HG03354 (cell line): ENCODE results near the gene AKAP8.
"Not testable (repeated sequence)": the region's sequence is repeated elsewhere in the genome, so short reads cannot be mapped to it uniquely, and the experiment has no call there.

Experiments
- ATAC-seq: cut with Tn5 transposase; IDR thresholded peaks from one replicate; pipeline ENCODE4 v1.9.1; 2021; ENCODE audit warnings: mild to moderate bottlenecking; ENCODE audit not compliant: unreplicated experiment, poor library complexity, severe bottlenecking

Gene AKAP8

DNA sequence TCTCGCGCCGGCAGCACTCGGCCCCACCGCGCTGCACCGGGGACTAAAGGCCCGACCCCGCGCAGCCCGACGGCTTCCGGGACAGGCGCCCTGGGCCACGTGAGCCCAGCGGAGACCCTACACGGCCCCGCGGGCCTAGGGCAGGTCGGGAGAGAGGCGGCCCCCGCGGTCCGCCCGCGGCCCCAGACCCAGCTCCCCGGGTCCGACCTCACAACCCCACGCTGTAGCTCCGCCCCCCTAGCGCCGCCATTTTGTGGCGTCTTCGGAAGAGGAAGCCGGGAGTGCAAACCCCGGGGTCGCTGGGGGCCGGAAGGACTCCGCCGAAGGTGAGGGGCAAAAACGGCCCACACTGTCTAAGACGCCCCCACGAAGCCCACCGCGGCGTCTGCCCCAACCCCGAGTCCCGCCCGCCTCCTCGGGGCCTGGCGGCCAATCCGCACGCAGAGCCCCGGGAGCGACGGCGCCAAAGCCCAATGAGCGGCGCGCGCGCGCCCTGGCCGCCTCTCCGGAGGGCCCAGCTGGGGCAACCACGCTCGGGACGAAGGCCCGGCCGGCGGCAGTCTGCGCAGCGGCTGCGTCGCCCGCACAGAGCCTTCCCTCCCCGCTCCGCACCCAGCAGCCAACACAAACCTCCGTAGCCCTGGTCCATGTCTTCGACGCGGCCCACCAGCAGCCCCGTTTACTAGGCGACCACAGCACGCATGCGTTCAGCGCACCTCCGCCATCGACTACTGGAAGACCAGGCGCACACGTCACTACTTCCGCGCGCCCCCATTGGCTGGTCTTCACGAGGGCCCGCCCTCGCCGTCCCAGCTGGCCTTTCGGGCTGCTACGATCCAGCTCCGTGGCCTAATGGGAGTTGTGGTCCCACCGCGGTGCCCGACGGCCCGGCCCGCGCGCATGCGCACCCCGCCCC lies at the start of gene AKAP8:
TSS of gene AKAP8 (minus strand) at position 705 of the 916 bp plus-strand sequence. CDS start at position 649, 56 bp downstream.
- ATAC-seq = peak; percentile 87

DNA sequence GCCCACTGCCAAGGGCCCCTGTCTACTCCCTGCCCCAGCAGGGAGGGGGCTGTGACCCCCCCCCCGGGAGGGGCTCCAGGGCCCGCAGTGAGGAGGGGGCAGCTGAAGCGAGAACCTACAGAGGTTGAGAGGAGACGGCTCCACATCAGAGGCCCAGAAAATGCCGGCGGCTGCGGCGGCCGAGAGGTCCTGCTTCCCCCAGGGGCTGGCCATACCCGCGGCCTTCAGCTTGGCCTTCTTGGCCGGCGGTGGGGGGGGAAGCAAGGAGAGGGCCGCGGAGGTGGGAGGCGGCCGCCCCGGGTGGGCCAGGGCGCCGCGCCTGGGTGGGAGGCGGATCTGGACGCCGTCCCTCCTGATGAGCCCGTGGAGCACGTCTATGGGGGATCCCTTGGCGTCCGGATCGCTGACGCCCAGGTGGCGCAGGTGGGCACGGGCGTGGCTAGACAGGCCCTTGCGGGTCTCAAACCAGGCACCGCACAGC lies 48.4 kb upstream of the AKAP8 start:
- ATAC-seq = no peak

DNA sequence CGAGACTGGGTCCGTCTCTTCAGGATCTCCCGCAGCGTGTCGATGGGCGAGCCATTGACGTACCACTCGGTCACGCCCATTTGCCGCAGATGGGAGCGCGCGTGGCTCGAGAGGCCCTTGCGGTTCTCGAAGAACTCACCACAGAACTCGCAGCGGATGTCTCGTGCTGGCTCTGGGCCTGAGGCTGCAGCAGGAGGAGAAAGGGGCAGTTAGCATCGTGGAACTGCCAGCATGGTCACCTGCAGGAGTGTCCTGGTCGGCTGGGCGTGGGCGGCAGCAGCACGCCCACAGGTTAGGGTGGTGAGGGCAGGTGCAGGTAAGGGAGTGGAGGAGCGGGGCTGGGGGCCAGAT lies 47.7 kb upstream of the AKAP8 start:
- no peak for ATAC-seq

DNA sequence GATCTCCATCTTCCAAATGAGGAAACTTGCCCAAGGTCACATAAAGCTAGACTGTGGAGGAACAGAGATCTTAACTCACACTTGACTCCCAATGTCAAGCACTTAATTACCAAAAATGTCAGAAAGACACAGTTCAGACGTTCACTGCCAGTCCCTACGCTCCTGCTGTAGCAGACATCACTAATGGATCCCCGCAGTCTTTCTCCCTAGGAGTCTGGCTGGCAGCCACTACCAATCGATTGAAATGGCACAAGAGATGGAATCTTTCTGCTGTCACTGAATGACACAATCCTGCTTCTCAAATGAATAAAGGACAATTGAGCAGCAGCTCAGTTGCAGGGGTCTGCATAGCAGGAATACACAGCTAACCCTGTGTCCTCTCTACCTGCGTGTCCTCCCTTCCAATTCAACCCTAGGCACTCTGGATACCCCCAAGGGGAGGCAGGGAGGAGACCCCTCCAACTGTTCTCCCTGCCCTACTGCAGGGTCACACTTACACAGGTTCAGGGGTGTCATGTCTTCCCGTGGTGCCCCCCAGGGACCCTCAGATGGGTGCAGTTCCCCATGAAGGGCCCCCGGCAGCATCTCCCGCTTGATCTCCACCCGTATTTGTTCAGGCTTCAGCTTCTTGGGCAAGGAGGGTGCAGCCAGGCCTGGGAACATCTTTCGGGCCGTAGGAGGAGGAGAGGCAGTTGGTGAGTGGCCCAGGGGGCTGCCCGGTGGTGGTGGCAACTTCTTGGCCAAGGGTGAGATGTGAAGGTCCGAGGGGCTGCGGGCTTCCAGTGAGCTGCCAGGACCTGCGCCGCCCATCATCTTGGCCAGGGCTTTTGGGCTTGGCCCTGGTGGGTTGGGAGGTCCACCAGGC lies 47.1 kb upstream of the AKAP8 start:
- ATAC-seq = no peak

DNA sequence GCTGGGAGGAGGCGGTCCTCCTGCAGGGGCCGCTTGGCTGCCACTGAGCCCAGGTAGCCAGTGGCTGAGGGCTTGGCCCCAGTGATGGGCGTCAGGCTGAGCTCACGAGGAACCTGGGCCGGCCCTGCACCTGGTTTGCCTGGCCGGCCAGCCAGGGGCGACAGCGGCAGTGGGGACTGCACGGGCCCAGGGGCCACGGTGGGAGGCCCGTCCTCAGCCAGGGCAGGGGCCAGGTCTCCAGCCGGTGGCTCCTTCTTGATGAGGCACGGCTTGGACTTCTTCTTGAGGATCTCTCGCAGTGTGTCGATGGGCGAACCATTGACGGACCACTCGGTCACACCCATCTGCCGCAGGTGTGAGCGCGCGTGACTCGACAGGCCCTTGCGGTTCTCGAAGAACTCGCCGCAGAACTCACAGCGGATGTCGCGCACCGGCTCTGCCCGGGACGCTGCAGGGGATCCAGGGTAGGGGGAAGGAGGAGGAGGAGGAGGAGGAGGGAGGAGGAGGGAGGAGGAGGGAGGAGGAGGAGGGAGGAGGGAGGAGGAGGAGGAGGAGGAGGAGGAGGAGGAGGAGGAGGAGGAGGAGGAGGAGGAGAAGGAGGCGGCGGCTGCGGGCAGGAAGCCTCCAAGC lies 45.8 kb upstream of the AKAP8 start:
- no peak for ATAC-seq

DNA sequence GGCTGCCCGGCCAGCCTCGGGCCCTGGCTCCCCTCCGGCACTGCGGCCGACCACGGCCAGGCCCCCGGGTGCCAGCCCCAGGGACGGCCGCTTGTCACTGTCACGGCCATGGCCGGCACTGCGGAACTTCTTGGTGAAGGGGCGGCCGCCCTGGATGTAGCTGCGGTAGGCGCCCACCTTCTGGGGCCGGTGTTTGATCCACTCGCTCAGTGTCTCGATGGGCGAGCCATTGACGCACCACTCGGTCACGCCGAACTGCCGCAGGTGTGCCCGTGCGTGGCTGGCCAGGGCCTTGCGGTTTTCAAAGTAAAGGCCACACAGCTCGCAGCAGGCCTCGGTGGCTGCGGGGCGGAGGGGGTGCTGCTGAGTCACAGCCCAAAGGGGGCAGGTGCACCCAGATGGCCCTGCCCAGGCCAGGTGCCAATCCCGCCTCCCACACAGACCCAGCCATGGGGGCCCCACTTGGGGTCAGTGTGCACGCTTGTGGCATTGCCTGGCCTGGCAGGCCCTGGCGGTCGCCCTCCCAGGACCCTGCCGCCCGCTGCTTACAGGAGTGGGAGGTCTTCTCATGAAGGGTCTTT lies 45.2 kb upstream of the AKAP8 start:
- no peak for ATAC-seq

DNA sequence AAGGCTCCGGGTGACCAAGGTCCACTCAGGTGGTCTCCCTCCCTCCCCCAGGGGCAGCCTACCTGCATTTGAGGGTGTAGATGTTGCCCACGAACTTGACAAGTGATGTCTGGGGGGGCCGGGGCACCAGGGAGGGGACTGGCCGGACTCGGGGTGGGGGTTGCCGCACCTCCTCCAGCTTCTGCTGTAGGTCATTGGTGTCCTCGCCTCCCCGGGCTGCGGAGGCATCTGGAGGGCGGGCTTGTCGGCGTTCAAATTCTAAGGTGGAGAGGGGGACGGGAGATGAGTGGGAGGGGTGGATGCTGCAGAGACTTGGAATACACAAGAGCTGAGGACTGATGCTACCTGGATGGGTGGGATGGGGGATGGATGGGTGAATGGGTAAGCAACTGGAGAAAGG lies 44.5 kb upstream of the AKAP8 start:
- ATAC-seq = no peak

DNA sequence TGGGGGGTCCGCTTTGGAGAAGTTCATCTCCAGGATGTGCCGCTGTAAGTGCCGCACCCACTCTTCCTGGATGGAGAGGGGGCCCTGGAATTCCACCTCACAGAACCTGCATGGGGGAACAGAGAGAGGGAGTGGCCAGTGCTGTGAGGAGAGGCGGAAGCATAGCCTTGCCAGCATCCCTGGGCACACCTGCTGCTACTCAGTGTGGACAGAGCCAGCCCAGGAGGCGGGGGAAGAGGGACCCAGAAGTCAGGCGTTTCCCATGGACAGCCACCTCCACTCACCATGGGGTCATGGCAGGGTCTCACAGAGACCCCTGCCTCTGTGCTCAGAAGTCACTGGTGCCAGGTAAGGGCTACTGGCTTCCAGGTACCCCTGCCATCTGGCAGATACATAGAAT lies 43.5 kb upstream of the AKAP8 start:
- no peak for ATAC-seq

DNA sequence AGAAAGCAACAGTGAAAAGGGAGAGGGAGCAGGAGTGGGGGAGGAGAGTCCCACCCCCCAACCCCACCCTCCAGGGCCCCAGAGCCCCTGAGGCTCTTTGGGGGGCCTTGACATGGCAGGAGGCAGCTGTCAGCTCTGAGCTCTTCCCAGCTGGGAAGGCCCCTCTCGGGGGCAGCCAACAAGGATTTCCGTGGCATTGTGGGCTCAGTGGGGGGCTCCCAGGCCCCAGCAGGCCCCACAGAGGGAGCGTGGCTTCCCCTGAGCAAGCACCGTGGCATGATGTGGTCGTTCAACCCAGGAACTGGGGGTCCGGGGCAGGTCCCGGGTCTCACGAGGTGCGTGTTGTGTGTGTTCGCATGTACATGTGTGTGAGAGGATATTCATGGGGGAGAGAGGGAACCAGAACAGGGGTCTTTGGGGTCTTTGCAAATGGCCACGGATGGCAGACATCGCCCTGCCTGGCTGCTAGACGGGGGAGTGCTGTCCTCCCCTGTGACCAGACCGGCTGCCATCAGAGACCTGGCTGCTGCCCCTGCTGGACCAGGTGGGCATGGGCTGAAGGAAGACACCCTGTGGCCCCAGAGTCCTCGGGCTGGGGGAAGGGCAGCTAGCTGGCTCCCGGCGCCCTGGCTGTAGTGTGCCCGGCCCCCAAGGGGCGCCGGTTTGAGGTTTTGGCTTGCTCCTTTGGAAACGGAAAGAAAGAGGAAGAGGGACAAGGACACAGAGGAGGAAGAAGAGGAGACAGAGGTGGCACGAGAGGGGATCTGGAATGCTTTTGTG lies 42.9 kb upstream of the AKAP8 start:
- ATAC-seq = no peak

DNA sequence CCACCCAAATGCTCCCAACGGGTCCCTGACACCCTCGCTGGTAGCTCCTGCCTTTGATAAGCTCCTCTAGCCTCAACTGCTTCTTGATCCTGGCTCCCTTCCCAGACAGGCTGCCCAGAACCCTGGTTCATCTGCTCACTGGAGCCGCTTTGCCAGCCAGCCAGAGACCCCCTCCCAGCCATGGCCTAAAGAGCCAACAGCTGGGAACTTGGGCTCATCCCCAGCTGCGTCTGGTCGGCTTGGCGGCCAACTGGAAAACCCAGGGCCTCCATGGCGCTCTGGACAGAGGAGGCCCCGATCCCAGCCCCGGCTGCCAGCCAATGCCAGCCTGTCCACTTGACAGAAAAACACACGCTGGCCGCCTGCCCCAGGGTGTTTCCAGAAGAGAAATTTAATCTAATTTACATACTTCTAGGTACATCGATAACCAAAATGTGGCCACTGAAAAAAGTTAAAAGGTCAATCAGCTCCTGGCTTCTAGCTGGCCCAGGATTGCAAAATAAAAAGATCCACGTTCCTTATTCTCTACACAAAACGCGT lies 42.2 kb upstream of the AKAP8 start:
- no peak for ATAC-seq

DNA sequence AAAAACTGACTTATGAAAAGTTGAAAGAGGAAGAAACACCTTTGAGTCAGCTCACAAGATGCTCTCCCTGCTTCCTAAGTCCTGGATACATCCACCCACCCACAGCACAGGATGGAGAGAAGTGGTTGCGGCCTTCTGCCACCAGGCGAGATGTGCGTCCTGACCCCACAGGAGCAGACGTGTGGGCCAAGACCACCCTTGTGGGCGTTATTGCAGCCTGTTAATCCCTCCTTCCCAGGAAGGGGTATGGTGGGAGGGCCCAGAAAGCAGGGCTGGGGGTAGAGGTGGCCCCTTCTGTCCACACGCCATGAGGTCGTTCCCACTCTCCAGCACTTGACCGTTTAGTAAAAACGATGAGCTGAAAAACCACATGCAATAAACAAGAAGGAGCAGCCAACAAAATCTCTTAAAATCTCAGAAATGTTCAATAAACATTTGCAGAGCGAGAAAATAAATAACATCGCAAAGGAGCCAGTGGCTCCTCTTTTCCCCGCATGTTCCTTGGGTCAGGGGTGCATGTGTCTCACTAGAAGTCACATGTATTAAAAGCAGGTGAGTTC lies 41.6 kb upstream of the AKAP8 start:
- ATAC-seq = no peak

DNA sequence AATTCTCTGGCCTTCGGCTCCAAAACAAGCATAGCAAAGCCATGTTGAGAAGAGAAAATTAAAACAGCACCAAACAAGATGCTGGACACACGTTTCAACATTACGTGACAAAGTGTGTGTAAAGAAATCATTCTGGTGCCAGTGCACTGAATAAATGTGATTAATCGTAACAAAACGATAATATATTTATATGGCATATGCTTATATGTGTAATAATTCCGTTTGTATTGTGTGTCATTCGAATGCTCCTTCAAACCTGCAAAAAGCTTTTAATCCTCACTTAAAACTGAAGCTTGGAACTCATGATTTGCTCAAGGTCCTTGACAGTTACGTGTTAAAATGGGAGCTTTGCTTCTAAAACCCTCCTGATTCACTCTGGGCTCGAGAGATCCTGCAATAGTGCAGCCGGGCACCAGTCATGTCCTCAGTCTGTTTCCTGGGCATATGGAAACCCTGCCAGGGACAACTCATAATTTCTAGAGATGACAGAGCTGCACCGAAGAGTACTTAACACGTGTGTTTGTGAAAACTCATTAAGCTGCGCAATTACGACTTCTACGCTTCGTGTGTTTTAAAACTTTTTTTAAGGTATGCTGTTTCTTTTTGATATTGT lies 39.9 kb upstream of the AKAP8 start:
- ATAC-seq = no peak

DNA sequence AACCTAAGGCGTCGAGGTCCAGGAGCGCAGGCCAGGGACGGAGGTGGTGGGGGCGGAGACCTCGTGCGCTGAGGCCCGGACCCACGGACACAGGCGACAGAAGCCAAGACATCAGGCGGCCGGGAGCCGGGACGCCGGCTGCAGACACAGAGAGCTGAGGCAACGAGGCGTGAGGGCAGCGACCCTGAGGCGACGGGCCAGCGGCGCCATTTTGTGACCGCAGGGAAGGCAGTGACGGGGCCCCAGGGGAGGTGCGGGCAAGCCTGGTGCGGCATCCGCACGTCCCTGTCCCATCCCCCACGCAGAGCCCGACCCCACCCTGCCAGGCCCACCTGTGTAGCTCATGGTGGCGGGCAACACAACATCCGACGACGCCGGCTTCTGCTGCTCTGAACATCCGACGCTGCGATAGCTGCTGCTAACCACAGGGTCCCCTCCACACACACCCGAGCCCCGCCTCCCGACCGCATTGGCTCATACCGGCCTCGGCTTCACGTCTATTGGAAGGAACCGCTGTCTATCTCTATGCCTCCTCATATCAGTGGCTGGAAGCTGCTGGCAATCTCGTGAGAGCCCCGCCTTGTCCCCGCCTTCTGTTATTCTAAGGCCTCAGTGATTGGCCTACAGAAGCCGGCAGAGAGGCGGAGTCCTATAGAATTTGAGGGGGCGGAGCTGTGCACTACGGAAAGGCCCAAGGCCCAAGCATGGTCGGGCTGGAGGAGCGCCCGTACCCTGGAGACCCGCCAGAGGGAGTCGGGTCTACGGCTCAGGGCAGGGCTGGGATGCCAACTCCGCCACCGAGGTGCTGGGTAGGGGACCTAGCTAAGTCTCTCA lies 39.2 kb upstream of the AKAP8 start, which contains the start of gene AKAP8L:
TSS of gene AKAP8L (minus strand) at position 410 of the 834 bp plus-strand sequence. CDS start at position 345, 65 bp downstream.
- ATAC-seq = peak; percentile 92

DNA sequence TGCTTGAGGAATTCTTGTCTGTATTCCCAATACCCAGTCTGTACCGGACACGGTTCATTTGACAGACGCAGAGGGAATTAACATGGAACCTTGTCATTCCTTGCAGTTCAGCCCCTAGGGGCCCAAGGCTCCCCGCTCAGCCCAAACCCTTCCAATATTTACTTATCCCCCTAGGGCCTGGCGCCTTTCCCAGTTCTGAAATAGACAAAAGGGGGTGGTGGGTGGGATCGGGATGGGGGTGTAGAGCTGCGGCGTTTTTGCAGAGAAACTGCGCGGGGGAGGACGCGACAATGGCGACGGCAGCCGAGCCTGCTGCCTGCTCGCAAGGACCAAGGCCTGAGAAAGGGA lies 38.6 kb upstream of the AKAP8 start:
- ATAC-seq = no peak

DNA sequence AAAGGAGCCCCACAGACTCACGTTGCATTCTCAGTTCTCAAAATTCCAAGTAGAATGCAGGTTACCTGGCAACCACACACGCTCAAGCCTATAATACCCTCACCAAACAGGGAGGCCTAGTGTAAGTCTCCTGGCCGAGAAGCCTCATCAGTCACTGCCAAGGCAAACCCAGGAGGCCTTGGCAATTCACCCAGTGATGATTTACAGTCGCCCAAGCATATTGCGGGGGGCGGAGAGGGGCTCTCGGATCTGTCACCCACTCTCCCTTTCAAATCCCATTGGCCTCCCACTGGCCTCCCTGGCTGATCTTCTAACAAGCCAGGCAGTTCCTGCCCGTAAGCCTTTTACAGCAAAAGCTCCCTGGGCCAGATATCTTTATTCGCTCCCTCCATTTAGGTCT lies 38.1 kb upstream of the AKAP8 start:
- ATAC-seq = no peak

DNA sequence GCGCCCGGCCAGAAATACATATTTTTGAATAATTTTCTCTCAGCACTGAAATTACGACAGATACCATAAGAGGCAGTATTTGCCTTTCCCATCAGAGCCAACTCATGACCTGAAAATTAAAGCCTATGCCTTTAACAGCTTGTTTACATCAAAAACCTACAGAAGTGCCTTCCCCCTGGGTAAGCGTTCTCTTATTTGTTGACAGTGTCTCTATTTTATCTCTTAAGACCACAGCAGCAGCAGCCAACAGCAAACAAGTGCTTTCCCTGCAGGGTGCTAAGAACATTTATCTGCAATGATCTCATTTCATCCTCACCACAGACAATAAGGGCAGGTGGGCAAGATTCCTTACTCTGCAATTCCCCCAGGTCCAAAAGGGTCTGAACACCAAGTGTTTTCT lies 33.2 kb upstream of the AKAP8 start:
- no peak for ATAC-seq

DNA sequence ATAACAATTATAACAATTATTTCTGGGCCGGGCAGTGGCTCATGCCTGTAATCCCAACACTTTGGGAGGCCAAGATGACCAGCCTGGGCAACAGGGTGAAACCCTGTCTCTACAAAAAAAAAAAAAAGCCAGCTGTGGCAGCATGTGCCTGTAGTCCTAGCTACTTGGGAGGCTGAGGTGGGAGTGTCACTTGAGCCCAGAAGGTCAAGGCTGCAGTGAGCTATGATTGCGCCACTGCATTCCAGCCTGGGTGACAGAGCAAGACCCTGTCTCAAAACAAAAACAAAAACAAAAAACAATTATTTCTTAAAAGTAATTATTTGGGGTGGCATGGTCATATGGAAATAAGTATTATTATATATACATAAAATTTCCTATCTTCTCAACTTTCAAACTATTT lies 31.8 kb upstream of the AKAP8 start:
- not testable (repeated sequence) for ATAC-seq
